Calu3 (cell line): ENCODE measurements around the gene MTFP1. TPM values are rescaled to one million over a fixed set of nuclear protein-coding genes. Genes with fewer than 3 reads are reported as not detected.

Experiments
- BruUV-seq: library from RNA; stranded (reverse); fragments of 400-500 nt; replicated peaks from 2 replicates; lab custom pipeline; 2021; lab: Mats Ljungman, UMichigan
- CTCF ChIA-PET: fragments of 300-600 bp; sonication (Branson Sonifier 250); formaldehyde crosslinking; loops from one replicate; lab custom pipeline; 2022; ENCODE audit warnings: antibody characterized with exemption; lab: Charles Lee
- DNase-seq: peaks from one replicate; pipeline ENCODE4 v3.0.0; 2022
- H3K27ac Mint-ChIP-seq: one replicate; pipeline ENCODE4 v1.8.0; 2022; ENCODE audit warnings: mixed read lengths; ENCODE audit not compliant: unreplicated experiment
- H3K27me3 Mint-ChIP-seq: one replicate; pipeline ENCODE4 v1.8.0; 2022; ENCODE audit warnings: mixed read lengths; ENCODE audit not compliant: unreplicated experiment
- H3K36me3 Mint-ChIP-seq: one replicate; pipeline ENCODE4 v1.8.0; 2022; ENCODE audit warnings: mild to moderate bottlenecking, moderate library complexity, mixed read lengths; ENCODE audit not compliant: insufficient read depth, unreplicated experiment
- H3K4me1 Mint-ChIP-seq: one replicate; pipeline ENCODE4 v1.8.0; 2022; ENCODE audit warnings: mild to moderate bottlenecking, low read depth, mixed read lengths; ENCODE audit not compliant: unreplicated experiment
- H3K4me3 Mint-ChIP-seq: one replicate; pipeline ENCODE4 v1.8.0; 2022; ENCODE audit warnings: mild to moderate bottlenecking, low read depth, moderate library complexity, mixed read lengths; ENCODE audit not compliant: unreplicated experiment
- H3K9me3 Mint-ChIP-seq: one replicate; pipeline ENCODE4 v1.8.0; 2022; ENCODE audit warnings: low read depth, mixed read lengths; ENCODE audit not compliant: unreplicated experiment
- intact Hi-C: fragments of 100-400 bp; cut with micrococcal nuclease; formaldehyde crosslinking; loops from one replicate; pipeline ENCODE4 v1.10.0; 2022; ENCODE audit not compliant: unreplicated experiment
- total RNA-seq: library from RNA; stranded (reverse); gene quantifications from 2 replicates; pipeline ENCODE4 v1.2.3, GENCODE V29; 2022
- TF ChIP-seq, protein P1 (sequence below): fragments of 200-600 bp; IDR thresholded peaks from one replicate; pipeline ENCODE4 v1.8.0; 2022; ENCODE audit warnings: antibody characterized with exemption; ENCODE audit not compliant: unreplicated experiment

The MTFP1 gene
- total RNA-seq, 1 experiment from 2014 or later: 30.5 TPM

DNA sequence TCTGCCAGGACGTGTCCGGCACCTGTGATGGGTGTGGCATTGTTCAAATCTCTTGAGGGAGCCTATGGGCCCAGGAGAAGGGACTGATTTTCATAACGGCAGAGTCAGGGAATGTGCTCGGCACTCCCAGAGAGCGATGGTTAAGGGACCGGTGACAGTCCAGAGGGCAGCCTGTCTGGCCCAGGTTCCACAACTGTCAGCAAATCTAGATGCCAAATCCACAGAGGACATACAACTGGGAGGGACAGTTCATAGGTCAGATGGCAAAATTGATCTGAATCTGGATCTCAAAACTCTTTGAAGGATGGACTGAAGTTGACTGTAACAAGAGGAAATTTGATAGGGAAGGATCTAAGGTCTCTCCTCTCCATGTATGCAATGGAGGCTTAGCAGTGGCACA lies 21.3 kb upstream of the MTFP1 start:
- H3K4me3 Mint-ChIP-seq: no peak overlapping the region
- H3K36me3 Mint-ChIP-seq: peaks cover 33% of the 10 kb centered on the region
- no peak overlapping the region for H3K27ac Mint-ChIP-seq
- BruUV-seq: no TSS peak
- no peak for DNase-seq
- TF ChIP-seq, protein P1, sequence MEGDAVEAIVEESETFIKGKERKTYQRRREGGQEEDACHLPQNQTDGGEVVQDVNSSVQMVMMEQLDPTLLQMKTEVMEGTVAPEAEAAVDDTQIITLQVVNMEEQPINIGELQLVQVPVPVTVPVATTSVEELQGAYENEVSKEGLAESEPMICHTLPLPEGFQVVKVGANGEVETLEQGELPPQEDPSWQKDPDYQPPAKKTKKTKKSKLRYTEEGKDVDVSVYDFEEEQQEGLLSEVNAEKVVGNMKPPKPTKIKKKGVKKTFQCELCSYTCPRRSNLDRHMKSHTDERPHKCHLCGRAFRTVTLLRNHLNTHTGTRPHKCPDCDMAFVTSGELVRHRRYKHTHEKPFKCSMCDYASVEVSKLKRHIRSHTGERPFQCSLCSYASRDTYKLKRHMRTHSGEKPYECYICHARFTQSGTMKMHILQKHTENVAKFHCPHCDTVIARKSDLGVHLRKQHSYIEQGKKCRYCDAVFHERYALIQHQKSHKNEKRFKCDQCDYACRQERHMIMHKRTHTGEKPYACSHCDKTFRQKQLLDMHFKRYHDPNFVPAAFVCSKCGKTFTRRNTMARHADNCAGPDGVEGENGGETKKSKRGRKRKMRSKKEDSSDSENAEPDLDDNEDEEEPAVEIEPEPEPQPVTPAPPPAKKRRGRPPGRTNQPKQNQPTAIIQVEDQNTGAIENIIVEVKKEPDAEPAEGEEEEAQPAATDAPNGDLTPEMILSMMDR: no peak
- H3K9me3 Mint-ChIP-seq: no peaks in the 10 kb centered on the region
- intact Hi-C loops: no loop called here
- no peaks in the 10 kb centered on the region for H3K27me3 Mint-ChIP-seq
- H3K4me1 Mint-ChIP-seq: peaks cover 3% of the 10 kb centered on the region
- CTCF ChIA-PET: interaction anchor here (1.0 kb wide), 1 partner anchor 18 kb away, joined by 4 read pairs; no protein-coding TSS in a partner anchor

DNA sequence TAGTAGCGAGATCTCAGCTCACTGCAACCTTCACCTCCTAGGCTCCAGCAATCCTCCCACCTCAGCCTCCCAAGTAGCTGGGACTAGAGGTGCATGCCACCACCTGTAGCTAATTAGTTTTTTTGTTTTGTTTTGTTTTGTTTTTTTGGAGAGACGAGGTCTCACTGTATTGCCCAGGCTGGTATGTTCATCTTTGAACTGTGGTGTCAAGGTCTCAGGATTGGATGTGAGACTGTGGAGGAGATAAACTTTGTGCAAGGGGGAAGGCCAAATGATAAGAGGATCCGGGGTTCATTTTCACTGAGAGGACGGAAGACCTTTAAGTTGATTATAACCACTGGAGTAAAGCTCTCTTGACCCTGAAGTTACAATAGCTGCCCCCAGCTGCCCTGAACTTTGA lies 19.8 kb upstream of the MTFP1 start:
- H3K4me3 Mint-ChIP-seq: no peak overlapping the region
- no peaks in the 10 kb centered on the region for H3K27me3 Mint-ChIP-seq
- no peak for DNase-seq
- H3K4me1 Mint-ChIP-seq: no peaks in the 10 kb centered on the region
- no TSS peak for BruUV-seq
- CTCF ChIA-PET: no interaction called here
- no peaks in the 10 kb centered on the region for H3K9me3 Mint-ChIP-seq
- H3K36me3 Mint-ChIP-seq: peaks cover 41% of the 10 kb centered on the region
- TF ChIP-seq, protein P1: no peak
- intact Hi-C loops: no loop called here
- no peak overlapping the region for H3K27ac Mint-ChIP-seq

DNA sequence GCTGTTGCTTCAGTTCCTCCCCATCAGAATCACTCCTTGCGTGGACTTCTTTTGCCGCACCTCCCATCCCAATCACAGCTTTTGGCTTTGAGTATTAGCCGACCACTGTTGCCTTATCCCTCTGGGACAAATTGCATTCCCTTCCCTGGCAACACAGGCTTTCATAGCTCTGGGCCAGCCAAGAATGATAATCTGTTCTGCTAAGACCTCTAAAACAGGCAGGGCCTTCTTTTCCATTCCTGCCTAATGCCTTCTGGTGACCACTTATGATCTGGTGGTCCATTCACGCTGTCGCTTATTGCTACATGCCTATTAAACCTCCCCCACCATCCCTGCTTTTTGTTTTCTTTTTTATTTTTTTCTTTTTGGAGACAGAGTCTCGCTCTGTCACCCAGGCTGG lies 19.2 kb upstream of the MTFP1 start:
- CTCF ChIA-PET: no interaction called here
- TF ChIP-seq, protein P1: no peak
- BruUV-seq: no TSS peak
- H3K27ac Mint-ChIP-seq: no peak overlapping the region
- H3K4me3 Mint-ChIP-seq: no peak overlapping the region
- intact Hi-C loops: no loop called here
- DNase-seq: no peak
- no peaks in the 10 kb centered on the region for H3K4me1 Mint-ChIP-seq
- H3K27me3 Mint-ChIP-seq: no peaks in the 10 kb centered on the region
- H3K9me3 Mint-ChIP-seq: no peaks in the 10 kb centered on the region
- peaks cover 47% of the 10 kb centered on the region for H3K36me3 Mint-ChIP-seq

DNA sequence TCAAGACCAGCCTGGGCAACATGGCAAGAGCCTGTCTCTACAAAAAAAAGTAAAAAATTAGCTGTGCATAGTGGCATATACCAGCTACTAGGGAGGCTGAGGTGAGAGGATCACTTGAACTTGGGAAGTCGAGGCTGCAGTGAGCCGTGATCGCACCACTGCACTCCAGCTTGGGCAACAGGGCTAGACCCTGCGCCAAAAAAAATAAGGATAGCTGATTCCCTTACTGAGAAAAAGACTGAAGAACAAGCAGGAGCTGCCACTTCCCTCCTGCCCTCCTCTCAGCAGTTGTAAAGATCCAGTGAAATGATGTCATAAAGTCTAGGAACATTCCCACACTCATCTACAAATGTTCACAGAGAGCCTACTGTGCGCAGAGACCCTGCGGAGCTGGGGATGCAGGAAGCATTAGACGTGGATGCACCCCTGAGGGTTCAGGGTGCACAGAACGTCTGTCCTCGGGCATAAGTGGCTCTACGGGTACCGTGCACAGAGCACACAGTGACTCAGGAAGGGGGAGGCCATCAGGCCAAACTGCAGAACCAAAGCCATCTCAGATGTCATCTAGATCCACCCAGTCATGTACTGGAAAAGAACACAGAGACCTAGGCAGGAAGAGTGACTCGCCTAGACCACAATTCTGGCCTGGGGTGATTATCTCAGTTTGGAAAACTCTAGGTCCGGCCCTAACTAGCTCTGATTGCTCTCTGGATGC lies 17.0 kb upstream of the MTFP1 start:
- no peak overlapping the region for H3K27ac Mint-ChIP-seq
- no peak for DNase-seq
- no peak overlapping the region for H3K4me3 Mint-ChIP-seq
- intact Hi-C loops: no loop called here
- TF ChIP-seq, protein P1: no peak
- CTCF ChIA-PET: interaction anchor here (0.9 kb wide), 2 partner anchors 11 to 14 kb away, joined by 3 to 6 read pairs; no protein-coding TSS in a partner anchor
- H3K9me3 Mint-ChIP-seq: no peaks in the 10 kb centered on the region
- H3K27me3 Mint-ChIP-seq: no peaks in the 10 kb centered on the region
- no peaks in the 10 kb centered on the region for H3K4me1 Mint-ChIP-seq
- peaks cover 54% of the 10 kb centered on the region for H3K36me3 Mint-ChIP-seq
- no TSS peak for BruUV-seq
